Mucosa of rectum (tissue), 2 donors: ENCODE results near the gene GALNT16.

ENCODE experiments used
- H3K27ac ChIP-seq, 2 donors: one replicate each; pipeline ENCODE4 v1.7.0; 2013; ENCODE audit warnings: inconsistent platforms in 2 of 2, low read depth in 2 of 2, low read length in 2 of 2
- H3K27me3 ChIP-seq, 2 donors: one replicate each; pipeline ENCODE4 v1.7.0; 2013; ENCODE audit warnings: low read length in 2 of 2; ENCODE audit not compliant: control insufficient read depth in 2 of 2, insufficient read depth in 2 of 2
- H3K36me3 ChIP-seq, 2 donors: one replicate each; pipeline ENCODE4 v1.7.0; 2013; ENCODE audit warnings: low read length in 2 of 2; ENCODE audit not compliant: control insufficient read depth in 2 of 2, insufficient read depth in 2 of 2
- H3K4me1 ChIP-seq, 2 donors: one replicate each; pipeline ENCODE4 v1.7.0; 2013; ENCODE audit warnings: low read length in 2 of 2, mild to moderate bottlenecking in 1 of 2; ENCODE audit not compliant: control insufficient read depth in 2 of 2, insufficient read depth in 2 of 2
- H3K4me3 ChIP-seq, 2 donors: one replicate each; pipeline ENCODE4 v1.7.0; 2013; ENCODE audit warnings: low read length in 2 of 2
- H3K9ac ChIP-seq, 2 donors: one replicate each; pipeline ENCODE4 v1.7.0; 2013; ENCODE audit warnings: low read length in 2 of 2, low read depth in 1 of 2, mild to moderate bottlenecking in 1 of 2
- H3K9me3 ChIP-seq, 2 donors: one replicate each; pipeline ENCODE4 v1.7.0; 2013; ENCODE audit warnings: low read length in 2 of 2; ENCODE audit not compliant: control insufficient read depth in 2 of 2
- donor health status: healthy.
- donor health status: Normal muscosa, but diverticular disease.

Gene GALNT16

GRCh38 chr14:69395929-69396328, 136.0 kb downstream of the GALNT16 start:
- Histone ChIP-seq H3K4me3 (no peak overlapping the region), H3K27ac (no peak overlapping the region), H3K36me3 (peaks cover 38 to 45% of the 10 kb centered on the region in 2 donors), H3K9ac (no peak overlapping the region), H3K4me1 (peaks cover 24% of the 10 kb centered on the region in 2 donors), H3K9me3 (no peaks in the 10 kb centered on the region), H3K27me3 (no peaks in the 10 kb centered on the region)

- Histone ChIP-seq H3K4me1 (peaks cover 24 to 27% of the 10 kb centered on the region in 2 donors), H3K4me3 (peak within 1 kb of the TSS; percentile 98 to 99), H3K9me3 (no peaks in the 10 kb centered on the region), H3K27ac (peak within 1 kb of the TSS; percentile 88 to 91), H3K36me3 (peaks cover 21 to 27% of the 10 kb centered on the region in 2 donors), H3K27me3 (no peaks in the 10 kb centered on the region), H3K9ac (peak within 1 kb of the TSS; percentile 85 to 86)
Observed at GRCh38 chr14:69398053-69398817, 138.3 kb downstream of the GALNT16 start, which contains the start of the genes ERH and SLC39A9. ERH (minus strand) TSS chr14:69398299; CDS start chr14:69398233, 66 bp downstream. SLC39A9 (plus strand) TSS chr14:69398692; CDS start chr14:69399370, 678 bp downstream.

DNA sequence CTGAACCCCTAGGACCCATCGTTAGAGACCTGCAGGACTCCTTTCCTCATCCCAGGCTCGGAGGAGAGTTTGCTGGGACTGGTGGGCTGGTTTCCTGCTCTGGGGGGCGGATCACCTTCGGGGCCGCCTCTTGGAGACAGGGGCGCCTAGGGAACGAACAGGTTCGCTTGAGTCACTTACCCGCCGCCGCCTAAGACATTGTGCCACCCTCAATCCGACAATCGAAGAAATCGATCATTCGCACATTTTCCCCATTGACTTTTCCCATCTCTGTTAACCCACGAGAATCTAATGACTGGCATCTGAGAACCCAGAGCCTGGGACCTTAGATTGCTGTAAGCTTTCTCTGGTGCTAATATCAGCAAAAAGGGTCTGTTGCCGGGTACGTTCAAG, 138.9 kb downstream of the GALNT16 start:
- Histone ChIP-seq H3K27me3 (no peaks in the 10 kb centered on the region), H3K4me1 (peaks cover 24 to 27% of the 10 kb centered on the region in 2 donors), H3K4me3 (peak overlapping the region; percentile 98 to 99), H3K36me3 (peaks cover 15 to 21% of the 10 kb centered on the region in 2 donors), H3K9me3 (no peaks in the 10 kb centered on the region), H3K9ac (peak overlapping the region; percentile 85 to 86), H3K27ac (peak overlapping the region; percentile 88 to 91)

DNA sequence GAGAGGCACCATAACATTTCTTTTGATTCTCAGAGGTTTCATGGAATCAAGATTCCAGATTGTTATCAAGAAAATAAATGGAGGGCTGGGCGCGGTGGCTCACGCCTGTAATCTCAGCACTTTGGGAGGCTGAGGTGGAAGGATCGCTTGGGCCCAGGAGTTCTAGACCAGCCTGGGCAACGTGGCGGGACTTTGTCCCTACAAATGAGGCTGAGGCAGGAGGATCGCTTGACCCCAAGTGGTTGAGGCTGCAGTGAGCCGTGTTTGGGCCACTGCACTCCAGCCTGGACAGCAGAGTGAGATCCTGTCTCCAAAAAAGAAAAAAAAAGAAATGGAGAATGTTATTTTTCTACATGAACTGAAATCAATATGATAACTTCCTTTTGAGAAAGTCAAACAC, 139.8 kb downstream of the GALNT16 start:
- Histone ChIP-seq H3K27me3 (no peaks in the 10 kb centered on the region), H3K4me1 (peaks cover 24 to 27% of the 10 kb centered on the region in 2 donors), H3K27ac (no peak overlapping the region), H3K9me3 (no peaks in the 10 kb centered on the region), H3K36me3 (peaks cover 8 to 12% of the 10 kb centered on the region in 2 donors), H3K9ac (no peak overlapping the region), H3K4me3 (peak overlapping the region; percentile 98 to 99)

DNA sequence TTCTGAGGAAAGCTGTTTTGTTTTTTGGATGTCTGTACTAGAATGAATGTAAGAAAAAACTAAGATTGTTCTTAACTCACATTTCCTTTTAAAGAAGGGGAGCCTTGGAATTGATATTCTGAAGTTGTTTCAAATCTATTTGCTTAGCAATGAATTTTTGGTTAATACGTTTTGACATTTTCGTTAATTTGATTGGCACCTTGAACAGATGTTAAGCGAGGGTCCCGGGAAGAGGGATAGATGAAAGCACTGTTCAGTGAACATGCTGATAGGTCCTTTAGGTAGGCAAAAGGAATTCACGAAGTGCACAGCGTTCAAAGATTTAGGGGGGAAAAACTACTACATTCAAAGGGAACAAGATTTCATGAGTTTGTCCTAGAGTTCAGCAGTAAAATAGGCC, 140.2 kb downstream of the GALNT16 start:
- Histone ChIP-seq H3K9ac (no peak overlapping the region), H3K27me3 (no peaks in the 10 kb centered on the region), H3K36me3 (peaks cover 4 to 8% of the 10 kb centered on the region in 2 donors), H3K4me3 (peak overlapping the region; percentile 24 to 99), H3K4me1 (peaks cover 24 to 27% of the 10 kb centered on the region in 2 donors), H3K9me3 (no peaks in the 10 kb centered on the region), H3K27ac (no peak overlapping the region)

GRCh38 chr14:69401841-69402240, 141.9 kb downstream of the GALNT16 start:
- H3K9ac ChIP-seq, result no peak overlapping the region
- H3K36me3 ChIP-seq, result no peaks in the 10 kb centered on the region
- no peak overlapping the region for H3K27ac ChIP-seq
- peaks cover 23 to 27% of the 10 kb centered on the region in 2 donors for H3K4me1 ChIP-seq
- no peaks in the 10 kb centered on the region for H3K9me3 ChIP-seq
- no peak overlapping the region for H3K4me3 ChIP-seq
- H3K27me3 ChIP-seq, result no peaks in the 10 kb centered on the region

GRCh38 chr14:69404478-69404877, 144.5 kb downstream of the GALNT16 start:
- H3K4me1 ChIP-seq, result peaks cover 11 to 15% of the 10 kb centered on the region in 2 donors
- H3K27me3 ChIP-seq, result no peaks in the 10 kb centered on the region
- no peaks in the 10 kb centered on the region for H3K9me3 ChIP-seq
- H3K9ac ChIP-seq, result no peak overlapping the region
- no peak overlapping the region for H3K4me3 ChIP-seq
- H3K36me3 ChIP-seq, result no peaks in the 10 kb centered on the region
- no peak overlapping the region for H3K27ac ChIP-seq

- Histone ChIP-seq H3K9me3 (no peaks in the 10 kb centered on the region), H3K9ac (no peak overlapping the region), H3K27ac (no peak overlapping the region), H3K4me3 (no peak overlapping the region), H3K27me3 (no peaks in the 10 kb centered on the region), H3K4me1 (peaks cover 8 to 11% of the 10 kb centered on the region in 2 donors), H3K36me3 (no peaks in the 10 kb centered on the region)
Observed at GRCh38 chr14:69404883-69405282, 144.9 kb downstream of the GALNT16 start.

DNA sequence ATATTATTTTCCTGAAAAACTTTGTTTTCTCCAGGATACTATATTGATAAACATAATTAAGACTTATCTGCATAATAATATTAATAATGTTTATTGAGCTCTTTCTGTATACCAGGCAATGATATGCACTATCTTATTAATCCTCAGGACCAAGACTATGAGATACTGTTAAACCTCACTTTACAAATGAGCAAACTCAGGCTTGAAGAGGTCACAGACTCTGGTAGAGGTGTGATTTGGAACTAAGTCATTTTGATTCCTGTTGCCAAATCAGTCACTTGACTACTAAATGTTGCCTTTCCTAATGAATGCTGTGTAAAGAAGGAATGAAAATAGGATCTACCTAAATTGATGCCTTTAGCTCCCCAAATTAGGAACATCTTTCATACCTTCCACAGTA, 145.8 kb downstream of the GALNT16 start:
- H3K36me3 ChIP-seq, result no peaks in the 10 kb centered on the region
- H3K9ac ChIP-seq, result no peak overlapping the region
- H3K9me3 ChIP-seq, result no peaks in the 10 kb centered on the region
- H3K4me1 ChIP-seq, result peaks cover 0 to 5% of the 10 kb centered on the region in 2 donors
- H3K4me3 ChIP-seq, result no peak overlapping the region
- H3K27ac ChIP-seq, result no peak overlapping the region
- H3K27me3 ChIP-seq, result no peaks in the 10 kb centered on the region
